K562 (cell line): ENCODE measurements around the gene SLK. TPM values are rescaled to one million over a fixed set of nuclear protein-coding genes. Genes with fewer than 3 reads are reported as not detected.

Experiments
- ARID4B ChIP-seq: sonication (generic); formaldehyde crosslinking; IDR thresholded peaks from 2 replicates; pipeline ENCODE4 v1.8.0; 2022; ENCODE audit warnings: mild to moderate bottlenecking, missing genetic modification reagents
- BCOR ChIP-seq: fragments of 450-650 bp; IDR thresholded peaks from 2 replicates; pipeline ENCODE4 v1.6.1; 2016
- MLLT1 ChIP-seq, 2 experiments: fragments of 450-650 bp; IDR thresholded peaks; 2 replicates each; pipeline ENCODE4 v1.6.1; 2016
- REST ChIP-seq, 2 experiments: fragments of 450-650 bp; formaldehyde crosslinking in 1 of 2; IDR thresholded peaks; 2 replicates each; pipeline versions ENCODE4 v1.4.0 to v1.6.1; 2014 to 2020; ENCODE audit warnings: mild to moderate bottlenecking in 2 of 2, borderline replicate concordance in 1 of 2, low read depth in 1 of 2
- STAG1 ChIP-seq: sonication (generic); formaldehyde crosslinking; IDR thresholded peaks from 2 replicates; pipeline ENCODE4 v1.5.0; 2020; ENCODE audit warnings: missing genetic modification reagents, borderline replicate concordance
- TBP ChIP-seq: optimal IDR thresholded peaks from 2 replicates; pipeline ENCODE3; 2011; ENCODE audit warnings: low read depth, low read length, improper control_type of control experiment
- ZBTB7A ChIP-seq: IDR thresholded peaks from 2 replicates; pipeline ENCODE4 v1.6.1; 2011; ENCODE audit warnings: low read depth, mild to moderate bottlenecking, low read length, moderate library complexity, borderline replicate concordance; ENCODE audit not compliant: control insufficient read depth
- ZNF197 ChIP-seq: fragments of 200-800 bp; sonication (Bioruptor generic); IDR thresholded peaks from 2 replicates; pipeline ENCODE4 v1.6.1; 2016; ENCODE audit warnings: low read depth, missing genetic modification characterization, missing compliant biosample characterization
- ZNF57 ChIP-seq: fragments of 450-650 bp; formaldehyde crosslinking; IDR thresholded peaks from 2 replicates; pipeline ENCODE4 v1.4.0; 2020; ENCODE audit warnings: mild to moderate bottlenecking, moderate library complexity
- polyA plus RNA-seq, 8 experiments: library from polyadenylated mRNA; depleted of rRNA in 4 of 8; stranded (reverse) in 5 of 8; unstranded in 3 of 8; fragments of >200 nt; fragmentation: Nextera tagmentation in 2 of 8; fragmentation: Illumina TruSeq in 1 of 8; extraction: Ambion mirVana in 2 of 8; extraction: Trizol in 1 of 8; gene quantifications; 2 replicates each; pipeline versions ENCODE4 v1.2.1 to v1.2.3, GENCODE V29; 2011 to 2014; ENCODE audit warnings: inconsistent platforms in 1 of 8, missing spikeins in 1 of 8
- total RNA-seq, 7 experiments: library from RNA; depleted of rRNA in 6 of 7; stranded (reverse); fragments of >200 nt in 6 of 7; fragmentation: Illumina TruSeq in 2 of 7; extraction: Trizol in 2 of 7; gene quantifications; 2 replicates each; pipeline versions ENCODE4 v1.2.1 to v1.2.3, GENCODE V29; 2011 to 2021; ENCODE audit warnings: low replicate concordance in 1 of 7
- TF ChIP-seq, protein P1 (sequence below), 2 experiments: IDR thresholded peaks; 2 replicates each; pipeline ENCODE4 v1.6.1; 2011; ENCODE audit warnings: borderline replicate concordance in 1 of 2, control low read depth in 1 of 2, low read depth in 1 of 2, low read length in 1 of 2, mild to moderate bottlenecking in 1 of 2, mixed read lengths in 1 of 2, moderate library complexity in 1 of 2; ENCODE audit not compliant: insufficient read depth in 1 of 2, insufficient read length in 1 of 2, poor library complexity in 1 of 2, severe bottlenecking in 1 of 2; ENCODE audit errors: extremely low read depth in 1 of 2

SLK gene
- total and polyA plus RNA-seq, 9 of the 15 experiments (the other 6 are each of a cell fraction or from before 2014, with no cell fraction given), result 8.2 to 40.0 (median 23.4) TPM

DNA sequence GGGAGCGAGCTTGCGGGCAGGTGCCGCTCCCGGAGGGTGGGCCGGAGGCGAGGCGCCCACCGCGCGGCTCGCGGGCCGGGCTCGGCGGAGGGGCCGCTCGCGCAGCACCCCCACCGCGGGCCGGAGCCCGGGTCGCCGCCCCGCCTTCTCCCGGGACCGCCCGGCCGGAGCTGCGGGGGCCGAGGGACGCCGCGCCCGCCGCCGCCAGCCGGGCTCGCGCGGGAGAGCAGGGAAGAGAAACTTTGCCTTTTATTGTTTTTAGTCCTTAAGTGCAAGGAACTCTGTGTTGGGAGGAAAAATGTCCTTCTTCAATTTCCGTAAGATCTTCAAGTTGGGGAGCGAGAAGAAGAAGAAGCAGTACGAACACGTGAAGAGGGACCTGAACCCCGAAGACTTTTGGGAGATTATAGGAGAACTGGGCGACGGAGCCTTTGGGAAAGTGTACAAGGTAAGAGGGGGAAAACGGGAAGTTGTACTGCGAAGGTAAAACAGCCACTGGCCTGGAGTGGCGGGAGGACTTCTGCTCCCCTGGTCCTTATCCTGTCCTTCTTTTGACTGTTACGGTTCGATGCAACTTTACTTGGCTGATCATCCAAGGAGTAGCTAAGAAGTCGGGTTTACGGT lies 620 bp downstream of the SLK start (continued):
- TF ChIP-seq ZNF197 (CRISPR knock-in tag) (peak; percentile 6; the same call in 1 of the 2 replicates), MLLT1 (IDR thresholded peaks at IDR 0.05) (peak in 1 of 2 experiments; percentile 47; a peak in 1 of 4 replicates), ARID4B (no peak), ZNF57 (no peak), ZBTB7A (0 out of 2 replicates have a peak, but pooled peaks have one; percentile 8), BCOR (0 out of 2 replicates have a peak, but pooled peaks have one; percentile 8), TBP (peak; percentile 16), STAG1 (no peak), REST (IDR thresholded peaks at IDR 0.05; ENCODE audit: borderline replicate concordance) (no peak), REST (CRISPR knock-in tag; IDR thresholded peaks at IDR 0.05; ENCODE audit: low read depth) (no peak)
- TF ChIP-seq, protein P1, sequence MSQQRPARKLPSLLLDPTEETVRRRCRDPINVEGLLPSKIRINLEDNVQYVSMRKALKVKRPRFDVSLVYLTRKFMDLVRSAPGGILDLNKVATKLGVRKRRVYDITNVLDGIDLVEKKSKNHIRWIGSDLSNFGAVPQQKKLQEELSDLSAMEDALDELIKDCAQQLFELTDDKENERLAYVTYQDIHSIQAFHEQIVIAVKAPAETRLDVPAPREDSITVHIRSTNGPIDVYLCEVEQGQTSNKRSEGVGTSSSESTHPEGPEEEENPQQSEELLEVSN (IDR thresholded peaks at IDR 0.05; ENCODE audit: borderline replicate concordance in 1 of 2, extremely low read depth in 1 of 2, insufficient read depth in 1 of 2, insufficient read length in 1 of 2, low read depth in 1 of 2, low read length in 1 of 2, poor library complexity in 1 of 2, severe bottlenecking in 1 of 2), result peak in 1 of 2 experiments; percentile 5
